Endothelial cell of umbilical vein (primary cell): ENCODE measurements around the gene WBP1L. TPM values are rescaled to one million over a fixed set of nuclear protein-coding genes. Genes with fewer than 3 reads are reported as not detected.

Experiments used
- BruUV-seq: library from RNA; stranded (reverse); fragments of 400-500 nt; replicated peaks from 2 replicates; lab custom pipeline; 2021; lab: Mats Ljungman, UMichigan
- CTCF ChIA-PET: fragments of 300-600, 350-600 bp; sonication (Branson Sonifier 250); formaldehyde crosslinking; loops from one replicate; lab custom pipeline; 2021; ENCODE audit warnings: antibody characterized with exemption, inconsistent platforms; lab: Charles Lee
- POLR2A ChIA-PET: fragments of 300-600, 350-600 bp; sonication (Branson Sonifier 250); formaldehyde crosslinking; loops from one replicate; lab custom pipeline; 2021; ENCODE audit warnings: antibody characterized with exemption, inconsistent platforms; lab: Charles Lee
- DNase-seq: peaks from one replicate; pipeline ENCODE4 v3.0.0-alpha.2; 2011; ENCODE audit warnings: low read depth, low spot score
- FAIRE-seq: peaks from 2 replicates; lab custom pipeline; 2011; peaks lifted over from hg19 to GRCh38; lab: Jason Lieb, UNC
- H2AFZ ChIP-seq: 2 replicates; pipeline ENCODE4 v1.6.0; 2012; ENCODE audit warnings: low read depth, low read length, control low read depth, inconsistent platforms
- H3K27ac ChIP-seq: 2 replicates; pipeline ENCODE4 v1.5.1; 2011; ENCODE audit warnings: low read depth, mild to moderate bottlenecking, control low read depth, low read length, moderate library complexity; ENCODE audit not compliant: insufficient read depth
- H3K27me3 ChIP-seq, 2 experiments: 2 replicates each; pipeline versions ENCODE4 v1.6.0 to v1.6.1; 2011; ENCODE audit warnings: low read length in 2 of 2, mixed read lengths in 1 of 2; ENCODE audit not compliant: control insufficient read depth in 2 of 2, insufficient read depth in 2 of 2
- H3K36me3 ChIP-seq, 2 experiments: 2 replicates in 1 of 2; 3 replicates in 1 of 2; pipeline ENCODE4 v1.5.1; 2011; ENCODE audit warnings: low read length in 2 of 2, mild to moderate bottlenecking in 1 of 2, moderate library complexity in 1 of 2; ENCODE audit not compliant: control insufficient read depth in 2 of 2, insufficient read depth in 2 of 2; ENCODE audit errors: extremely low read depth in 1 of 2
- H3K4me1 ChIP-seq: 3 replicates; pipeline ENCODE4 v1.5.1; 2011; ENCODE audit warnings: mild to moderate bottlenecking, low read length; ENCODE audit not compliant: control insufficient read depth, insufficient read depth; ENCODE audit errors: extremely low read depth
- H3K4me2 ChIP-seq: 2 replicates; pipeline ENCODE4 v1.6.1; 2011; ENCODE audit warnings: low read length, control low read depth, mixed read lengths; ENCODE audit not compliant: insufficient read depth
- H3K4me3 ChIP-seq, 3 experiments: fragments of 200-600 bp in 1 of 3; sonication (generic), shearing (Covaris generic) in 1 of 3; replicated peaks in 1 of 3; 2 replicates each; pipeline ENCODE4 v1.5.1; 2011 to 2016; ENCODE audit warnings: control low read depth in 3 of 3, low read length in 3 of 3, mild to moderate bottlenecking in 2 of 3, inconsistent platforms in 1 of 3, low read depth in 1 of 3, moderate library complexity in 1 of 3; ENCODE audit not compliant: insufficient read depth in 1 of 3
- H3K79me2 ChIP-seq: 2 replicates; pipeline ENCODE4 v1.6.0; 2012; ENCODE audit warnings: low read length, inconsistent platforms; ENCODE audit not compliant: control insufficient read depth, insufficient read depth
- H3K9ac ChIP-seq: replicated peaks from 2 replicates; pipeline ENCODE3; 2011; ENCODE audit warnings: low read length, control low read depth; ENCODE audit not compliant: insufficient read depth; ENCODE audit errors: extremely low read depth
- H3K9me1 ChIP-seq: replicated peaks from 3 replicates; pipeline ENCODE4 v1.6.0; 2011; ENCODE audit warnings: mild to moderate bottlenecking, low read length; ENCODE audit not compliant: control insufficient read depth, insufficient read depth; ENCODE audit errors: extremely low read depth
- H3K9me3 ChIP-seq: replicated peaks from 2 replicates; pipeline ENCODE4 v1.5.1; 2012; ENCODE audit warnings: low read length, inconsistent platforms; ENCODE audit not compliant: control insufficient read depth, insufficient read depth
- H4K20me1 ChIP-seq: replicated peaks from 2 replicates; pipeline ENCODE3; 2011; ENCODE audit warnings: mild to moderate bottlenecking, low read length; ENCODE audit not compliant: control insufficient read depth, insufficient read depth; ENCODE audit errors: extremely low read depth
- CTCF ChIP-seq, 2 donors: IDR thresholded peaks; 1 replicate in 1 of 2; 2 replicates in 1 of 2; pipeline ENCODE4 v1.5.1; 2011; ENCODE audit warnings: low read length in 2 of 2, mild to moderate bottlenecking in 2 of 2, moderate library complexity in 2 of 2, control low read depth in 1 of 2, inconsistent platforms in 1 of 2, low read depth in 1 of 2; ENCODE audit not compliant: insufficient read depth in 1 of 2; ENCODE audit errors: extremely low read depth in 1 of 2
- EZH2 ChIP-seq: IDR thresholded peaks from 2 replicates; pipeline ENCODE4 v1.6.1; 2012; ENCODE audit warnings: borderline replicate concordance, low read depth, mild to moderate bottlenecking, moderate library complexity, low read length, inconsistent platforms; ENCODE audit not compliant: severe bottlenecking
- FOS ChIP-seq: IDR thresholded peaks from 2 replicates; pipeline ENCODE4 v1.6.1; 2011; ENCODE audit warnings: mild to moderate bottlenecking, low read length, moderate library complexity, borderline replicate concordance; ENCODE audit not compliant: insufficient read depth
- GATA2 ChIP-seq: IDR thresholded peaks from 2 replicates; pipeline ENCODE4 v1.7.0; 2011; ENCODE audit warnings: low read depth, mild to moderate bottlenecking, moderate library complexity, mixed read lengths, low read length; ENCODE audit not compliant: insufficient read length, insufficient read depth
- JUN ChIP-seq: IDR thresholded peaks from 2 replicates; pipeline ENCODE4 v1.6.1; 2011; ENCODE audit warnings: borderline replicate concordance, low read depth; ENCODE audit not compliant: insufficient read length, insufficient read depth
- MAX ChIP-seq: IDR thresholded peaks from 2 replicates; pipeline ENCODE4 v1.6.1; 2011; ENCODE audit not compliant: insufficient read depth, insufficient read length
- MYC ChIP-seq: IDR thresholded peaks from one replicate; pipeline ENCODE4 v1.6.1; 2011; ENCODE audit warnings: mild to moderate bottlenecking, low read depth, low read length
- POLR2A ChIP-seq: IDR thresholded peaks from 2 replicates; pipeline ENCODE4 v1.6.1; 2012; ENCODE audit warnings: low read depth, mild to moderate bottlenecking, control low read depth, low read length
- POLR2AphosphoS5 ChIP-seq: IDR thresholded peaks from 2 replicates; pipeline ENCODE4 v1.6.1; 2012; ENCODE audit warnings: low read depth, mild to moderate bottlenecking, control low read depth, low read length, moderate library complexity; ENCODE audit not compliant: insufficient read depth
- dilution Hi-C: fragments of 300-500 bp; cut with MboI; formaldehyde crosslinking; loops from one replicate; pipeline ENCODE4 v1.15.0; 2019; ENCODE audit warnings: low sequenced_read_pairs; ENCODE audit not compliant: extremely low pct_ligation_motif_present
- intact Hi-C: fragments of 100-400 bp; cut with micrococcal nuclease; formaldehyde crosslinking; loops from one replicate; pipeline ENCODE4 v1.10.0; 2022
- polyA plus RNA-seq, 4 experiments: library from polyadenylated mRNA; depleted of rRNA in 3 of 4; stranded (reverse) in 3 of 4; unstranded in 1 of 4; fragments of >200 nt; gene quantifications; 2 replicates each; pipeline versions ENCODE4 v1.2.1 to v1.2.3, GENCODE V29; 2011 to 2012; ENCODE audit warnings: missing spikeins in 1 of 4
- total RNA-seq: library from RNA; stranded (reverse); gene quantifications from 2 replicates; pipeline ENCODE4 v1.2.3, GENCODE V29; 2021

The WBP1L gene
- total and polyA plus RNA-seq, 2 donors (not counting 3 experiments of a cell fraction or from before 2014, with no cell fraction given): 46.0 to 70.3 TPM

DNA sequence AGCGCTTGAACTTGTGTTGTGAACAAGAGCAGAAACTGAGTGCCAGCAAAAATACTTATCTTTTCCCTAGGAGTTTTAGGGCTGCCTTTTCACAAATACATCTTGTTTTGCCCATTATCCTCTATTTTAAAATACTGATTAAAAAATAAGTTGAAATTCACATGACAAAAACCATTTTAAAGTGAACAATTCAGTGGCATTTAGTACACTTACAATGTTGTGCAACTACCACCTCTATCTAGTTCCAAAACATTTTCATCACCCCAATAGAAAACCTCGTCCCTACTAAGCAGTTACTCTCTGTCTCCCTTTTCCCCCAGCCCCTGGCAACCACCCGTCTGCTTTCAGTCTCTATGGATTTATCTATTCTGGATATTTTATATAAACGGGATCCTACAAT lies 1.4 kb downstream of the WBP1L start:
- peak overlapping the region; percentile 55 for H3K9ac ChIP-seq
- TSS peak; percentile 28 for BruUV-seq

More for the DNA sequence above, 1.4 kb downstream of the WBP1L start:
- Histone ChIP-seq H3K36me3 (no peaks in the 10 kb centered on the region), H4K20me1 (no peaks in the 10 kb centered on the region), H3K4me1 (peaks cover 12% of the 10 kb centered on the region), H2AFZ (no peak overlapping the region), H3K27ac (no peak overlapping the region), H3K9me1 (no peaks in the 10 kb centered on the region), H3K79me2 (peaks cover 27% of the 10 kb centered on the region), H3K4me3 (peak overlapping the region in 2 of 3 experiments; percentile 52 to 91), H3K9me3 (no peaks in the 10 kb centered on the region), H3K4me2 (peak overlapping the region; percentile 51), H3K27me3 (no peaks in the 10 kb centered on the region)
- dilution Hi-C loops: no loop called here
- ChIA-PET POLR2A (no interaction called here), CTCF (interaction anchor here (1.1 to 2.1 kb wide), 5 partner anchors 14 to 157 kb away, joined by 3 to 12 read pairs (median 5); partner anchors contain the start of gene AS3MT)
- FAIRE-seq (no peak), DNase-seq (no peak)
- TF ChIP-seq FOS (no peak), MYC (no peak), JUN (no peak), POLR2AphosphoS5 (no peak), GATA2 (no peak), POLR2A (no peak), CTCF (IDR thresholded peaks at IDR 0.05; ENCODE audit: extremely low read depth in 1 of 2, insufficient read depth in 1 of 2, low read depth in 1 of 2, low read length in 2 of 2) (no peak), MAX (no peak), EZH2 (no peak)
- intact Hi-C loops: no loop called here
